Body of pancreas (tissue), 4 donors: Measurements from ENCODE around the gene PSMG4. TPM values are rescaled to one million over a fixed set of nuclear protein-coding genes. Genes with fewer than 3 reads are reported as not detected.

Experiments used
- ATAC-seq: fragments of 150-250 bp; one replicate; pipeline ENCODE4 v1.9.1; 2016
- DNase-seq, 4 donors: peaks; one replicate each; pipeline ENCODE4 v3.0.0-alpha.2; 2019
- H3K27ac ChIP-seq, 4 donors: fragments of 200-600 bp; sonication (generic); 1 replicate in 3 of 4; 2 replicates in 1 of 4; pipeline versions ENCODE4 v1.5.1 to v1.6.1; 2016 to 2019; ENCODE audit warnings: mild to moderate bottlenecking in 1 of 4, mixed read lengths in 1 of 4, moderate library complexity in 1 of 4
- H3K27me3 ChIP-seq, 2 donors: fragments of 200-600 bp; sonication (generic); one replicate each; pipeline ENCODE4 v1.6.0; 2016; ENCODE audit warnings: mild to moderate bottlenecking in 1 of 2
- H3K36me3 ChIP-seq, 2 donors: fragments of 200-600 bp; sonication (generic); replicated peaks in 1 of 2; 2 replicates each; pipeline ENCODE4 v1.5.1; 2016; ENCODE audit warnings: low read depth in 2 of 2; ENCODE audit not compliant: insufficient read depth in 1 of 2
- H3K4me1 ChIP-seq: fragments of 200-600 bp; sonication (generic); one replicate; pipeline ENCODE4 v1.6.0; 2016
- H3K4me3 ChIP-seq, 2 donors: fragments of 200-600 bp; sonication (generic); 1 replicate in 1 of 2; 2 replicates in 1 of 2; pipeline ENCODE4 v1.5.1; 2016 to 2019
- H3K9me3 ChIP-seq, 3 donors: fragments of 200-600 bp; sonication (generic); 1 replicate in 2 of 3; 2 replicates in 1 of 3; pipeline ENCODE4 v1.5.1; 2016
- CTCF ChIP-seq, 7 experiments: fragments of 450-650 bp in 4 of 7; fragments of 200-600 bp in 3 of 7; sonication (generic) in 3 of 7; IDR thresholded peaks; one replicate each; pipeline ENCODE4 v1.5.1; 2016 to 2019; ENCODE audit warnings: antibody characterized with exemption in 7 of 7
- POLR2A ChIP-seq, 3 donors: fragments of 450-650 bp; IDR thresholded peaks; one replicate each; pipeline ENCODE4 v1.6.1; 2016; ENCODE audit warnings: antibody characterized with exemption in 3 of 3, mild to moderate bottlenecking in 2 of 3
- WGBS, 2 donors: methylation state at CpG; one replicate each; pipeline ENCODE4 v1.1.5; 2017; 5-methylcytosine and 5-hydroxymethylcytosine counted together
- intact Hi-C: fragments of 100-400 bp; cut with DNase I; formaldehyde crosslinking; loops from one replicate; pipeline ENCODE4 v1.15.1; 2023
- total RNA-seq, 2 donors: library from RNA; depleted of rRNA; stranded (reverse); fragments of >200 nt; gene quantifications; one replicate each; pipeline ENCODE4 v1.1.0, GENCODE V29; 2016

Gene PSMG4
- total RNA-seq, 2 donors from 2014 or later: 10.9 to 11.2 TPM

- no peaks in the 10 kb centered on the region for H3K4me1 ChIP-seq
- H3K4me3 ChIP-seq: no peak overlapping the region
- ATAC-seq (peak; percentile 12), DNase-seq (no peak)
- 93 to 95% methylated on average over 6 of the region's 6 CpGs for WGBS, 2 donors
- no peaks in the 10 kb centered on the region for H3K9me3 ChIP-seq
- no peak for TF ChIP-seq CTCF (IDR thresholded peaks at IDR 0.05)
- no peak for TF ChIP-seq POLR2A (IDR thresholded peaks at IDR 0.05)
- H3K27me3 ChIP-seq: no peaks in the 10 kb centered on the region
- intact Hi-C loops: no loop called here
- peak overlapping the region in 2 of 4 donors; percentile 3 to 55 for H3K27ac ChIP-seq
- H3K36me3 ChIP-seq: no peaks in the 10 kb centered on the region
Measured at GRCh38 chr6:3212261-3212660, 46.5 kb upstream of the PSMG4 start.

GRCh38 chr6:3213334-3213695 lies 45.4 kb upstream of the PSMG4 start:
- Histone ChIP-seq H3K4me3 (no peak overlapping the region), H3K4me1 (no peaks in the 10 kb centered on the region), H3K27ac (no peak overlapping the region), H3K27me3 (no peaks in the 10 kb centered on the region), H3K9me3 (no peaks in the 10 kb centered on the region), H3K36me3 (no peaks in the 10 kb centered on the region)
- 89 to 94% methylated on average over 2 of the region's 2 CpGs for WGBS, 2 donors
- DNase-seq: no peak
- no peak for ATAC-seq
- intact Hi-C loops: no loop called here
- TF ChIP-seq POLR2A (IDR thresholded peaks at IDR 0.05) (no peak), CTCF (IDR thresholded peaks at IDR 0.05) (no peak)

GRCh38 chr6:3214898-3215297 lies 43.8 kb upstream of the PSMG4 start:
- Histone ChIP-seq H3K27me3 (no peaks in the 10 kb centered on the region), H3K4me3 (no peak overlapping the region), H3K27ac (no peak overlapping the region), H3K9me3 (no peaks in the 10 kb centered on the region), H3K36me3 (no peaks in the 10 kb centered on the region), H3K4me1 (no peaks in the 10 kb centered on the region)
- intact Hi-C loops: no loop called here
- WGBS, 2 donors: 52 to 58% methylated on average over 3 of the region's 3 CpGs
- TF ChIP-seq POLR2A (IDR thresholded peaks at IDR 0.05) (no peak), CTCF (IDR thresholded peaks at IDR 0.05) (no peak)
- ATAC-seq: no peak
- DNase-seq: no peak

- Histone ChIP-seq H3K4me1 (no peaks in the 10 kb centered on the region), H3K4me3 (no peak overlapping the region), H3K27me3 (no peaks in the 10 kb centered on the region), H3K27ac (no peak overlapping the region), H3K9me3 (no peaks in the 10 kb centered on the region), H3K36me3 (no peaks in the 10 kb centered on the region)
- no peak for TF ChIP-seq POLR2A (IDR thresholded peaks at IDR 0.05)
- 82% methylated on average over 2 of the region's 2 CpGs for WGBS, 2 donors
- ATAC-seq (no peak), DNase-seq (no peak)
- intact Hi-C loops: no loop called here
Measured at GRCh38 chr6:3217286-3217685, 41.5 kb upstream of the PSMG4 start.

- H3K4me1 ChIP-seq: no peaks in the 10 kb centered on the region
- intact Hi-C loops: no loop called here
- TF ChIP-seq CTCF (IDR thresholded peaks at IDR 0.05): no peak
- no peak for TF ChIP-seq POLR2A (IDR thresholded peaks at IDR 0.05)
- no peak overlapping the region for H3K27ac ChIP-seq
- 82 to 85% methylated on average over 10 of the region's 10 CpGs for WGBS, 2 donors
- no peak overlapping the region for H3K4me3 ChIP-seq
- ATAC-seq: no peak
- H3K27me3 ChIP-seq: no peaks in the 10 kb centered on the region
- no peaks in the 10 kb centered on the region for H3K36me3 ChIP-seq
- H3K9me3 ChIP-seq: no peaks in the 10 kb centered on the region
- no peak for DNase-seq
Measured at GRCh38 chr6:3218266-3218665, 40.5 kb upstream of the PSMG4 start.
